H1 (cell line): Measurements from ENCODE around the gene PRKAR2B.

ENCODE experiments used
- BRCA1 ChIP-seq: IDR thresholded peaks from 2 replicates; pipeline ENCODE4 v1.6.1; 2012; ENCODE audit warnings: low read depth, low read length, improper control_type of control experiment
- GABPA ChIP-seq: IDR thresholded peaks from 2 replicates; pipeline ENCODE4 v1.6.1; 2011; ENCODE audit warnings: mild to moderate bottlenecking, low read length, moderate library complexity, borderline replicate concordance; ENCODE audit not compliant: insufficient read depth
- HDAC2 ChIP-seq, 2 experiments: fragments of 300-600 bp in 1 of 2; sonication (generic) in 1 of 2; IDR thresholded peaks; 2 replicates each; pipeline ENCODE4 v1.6.1; 2011 to 2012; ENCODE audit warnings: low read depth in 2 of 2, low read length in 2 of 2, mild to moderate bottlenecking in 2 of 2, moderate library complexity in 2 of 2, borderline replicate concordance in 1 of 2, inconsistent platforms in 1 of 2
- MAFK ChIP-seq: IDR thresholded peaks from 2 replicates; pipeline ENCODE4 v1.6.1; 2012; ENCODE audit warnings: low read depth, mild to moderate bottlenecking, improper control_type of control experiment, low read length
- POLR2A ChIP-seq, 2 experiments: IDR thresholded peaks; 1 replicate in 1 of 2; 2 replicates in 1 of 2; pipeline ENCODE4 v1.6.1; 2011; ENCODE audit warnings: low read depth in 2 of 2, low read length in 2 of 2, mild to moderate bottlenecking in 2 of 2; ENCODE audit errors: control extremely low read depth in 1 of 2
- TF ChIP-seq, protein P1 (sequence below), 3 experiments: IDR thresholded peaks; 1 replicate in 2 of 3; 2 replicates in 1 of 3; pipeline versions ENCODE4 v1.5.1 to v1.6.1; 2011; ENCODE audit warnings: low read length in 3 of 3, mild to moderate bottlenecking in 3 of 3, inconsistent platforms in 2 of 3, low read depth in 1 of 3, moderate library complexity in 1 of 3; ENCODE audit not compliant: insufficient read depth in 1 of 3; ENCODE audit errors: control extremely low read depth in 1 of 3

- TF ChIP-seq MAFK (no peak), GABPA (no peak), POLR2A (IDR thresholded peaks at IDR 0.05; ENCODE audit: control extremely low read depth in 1 of 2, low read depth in 2 of 2, low read length in 2 of 2) (no peak), BRCA1 (no peak), HDAC2 (IDR thresholded peaks at IDR 0.05; ENCODE audit: borderline replicate concordance in 1 of 2, low read depth in 2 of 2, low read length in 2 of 2) (no peak)
- TF ChIP-seq, protein P1, sequence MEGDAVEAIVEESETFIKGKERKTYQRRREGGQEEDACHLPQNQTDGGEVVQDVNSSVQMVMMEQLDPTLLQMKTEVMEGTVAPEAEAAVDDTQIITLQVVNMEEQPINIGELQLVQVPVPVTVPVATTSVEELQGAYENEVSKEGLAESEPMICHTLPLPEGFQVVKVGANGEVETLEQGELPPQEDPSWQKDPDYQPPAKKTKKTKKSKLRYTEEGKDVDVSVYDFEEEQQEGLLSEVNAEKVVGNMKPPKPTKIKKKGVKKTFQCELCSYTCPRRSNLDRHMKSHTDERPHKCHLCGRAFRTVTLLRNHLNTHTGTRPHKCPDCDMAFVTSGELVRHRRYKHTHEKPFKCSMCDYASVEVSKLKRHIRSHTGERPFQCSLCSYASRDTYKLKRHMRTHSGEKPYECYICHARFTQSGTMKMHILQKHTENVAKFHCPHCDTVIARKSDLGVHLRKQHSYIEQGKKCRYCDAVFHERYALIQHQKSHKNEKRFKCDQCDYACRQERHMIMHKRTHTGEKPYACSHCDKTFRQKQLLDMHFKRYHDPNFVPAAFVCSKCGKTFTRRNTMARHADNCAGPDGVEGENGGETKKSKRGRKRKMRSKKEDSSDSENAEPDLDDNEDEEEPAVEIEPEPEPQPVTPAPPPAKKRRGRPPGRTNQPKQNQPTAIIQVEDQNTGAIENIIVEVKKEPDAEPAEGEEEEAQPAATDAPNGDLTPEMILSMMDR (IDR thresholded peaks at IDR 0.05; ENCODE audit: control extremely low read depth in 1 of 3, insufficient read depth in 1 of 3, low read depth in 1 of 3, low read length in 3 of 3) = no peak
These were observed 127.0 kb downstream of the PRKAR2B start for GRCh38 chr7:107171496-107171895.
